HG03342 (cell line): ENCODE data around the gene ZNF117.
"Not testable (repeated sequence)": the region's sequence is repeated elsewhere in the genome, so short reads cannot be mapped to it uniquely, and the experiment has no call there.

ENCODE experiments used
- ATAC-seq: cut with Tn5 transposase; IDR thresholded peaks from one replicate; pipeline ENCODE4 v1.9.1; 2021; ENCODE audit warnings: mild to moderate bottlenecking, moderate library complexity; ENCODE audit not compliant: unreplicated experiment

Gene ZNF117

GRCh38 chr7:64997164-64997908, 6.5 kb upstream of the ZNF117 start:
- ATAC-seq: no peak

DNA sequence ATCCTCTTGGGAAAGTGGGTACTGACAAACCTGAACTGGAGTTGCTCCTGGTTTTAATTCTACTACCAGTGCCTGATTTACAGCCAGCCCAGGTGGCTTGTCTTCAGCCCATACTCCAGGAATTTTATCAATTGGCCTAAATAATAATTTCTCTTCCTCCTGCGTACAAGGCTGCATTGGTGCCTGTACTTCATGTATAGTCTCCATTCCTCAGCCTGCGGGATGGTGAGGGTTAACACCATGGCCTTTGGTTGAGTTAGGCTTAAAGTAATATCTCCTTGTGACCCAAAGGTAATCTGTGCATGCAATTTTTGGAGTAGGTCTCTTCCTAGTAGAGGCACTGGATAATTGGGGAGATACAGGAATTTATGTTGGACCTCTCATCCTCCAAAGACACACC, 5.5 kb upstream of the ZNF117 start:
- no peak for ATAC-seq

DNA sequence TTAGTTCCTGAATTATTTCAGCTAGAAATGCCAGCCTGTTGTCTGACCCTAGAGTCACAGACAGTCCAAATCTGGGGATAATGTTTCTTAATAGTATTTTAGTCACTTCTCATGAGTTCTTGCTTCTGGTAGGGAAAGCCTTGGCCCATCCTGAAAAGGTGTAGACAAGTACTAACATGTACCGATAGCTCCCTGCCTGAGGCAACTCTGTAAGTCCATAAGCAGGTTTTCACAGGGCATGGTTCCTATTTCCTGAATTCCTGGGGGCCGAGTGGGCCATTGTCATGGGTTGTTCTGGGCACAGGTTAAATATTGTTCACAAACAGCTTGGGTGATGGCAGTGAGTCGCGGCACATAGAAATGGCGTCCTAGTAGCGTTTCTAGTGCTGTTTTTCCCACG, 3.1 kb upstream of the ZNF117 start:
- no peak for ATAC-seq

DNA sequence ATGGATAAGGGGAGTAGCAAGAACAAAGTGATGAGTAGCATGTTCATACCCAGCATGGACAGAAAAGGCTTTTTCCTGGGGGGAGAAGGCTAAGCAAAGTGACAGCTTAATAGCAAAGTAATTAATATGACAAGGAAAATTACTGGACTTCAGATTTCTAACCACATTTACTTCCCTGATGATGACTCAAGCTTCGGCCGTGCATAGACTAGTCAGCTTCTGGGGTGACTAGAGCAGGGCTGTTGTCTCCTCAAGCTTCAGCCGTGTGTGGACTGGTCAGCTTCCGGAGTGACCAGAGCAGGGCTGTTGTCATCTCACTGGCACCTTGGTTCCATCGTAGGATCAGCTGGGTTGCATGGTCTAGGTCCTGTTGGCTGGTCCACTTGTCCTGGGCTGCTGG, 2.1 kb upstream of the ZNF117 start:
- ATAC-seq: no peak

- no peak for ATAC-seq
These were observed 620 bp downstream of the ZNF117 start for GRCh38 chr7:64990216-64990615.

DNA sequence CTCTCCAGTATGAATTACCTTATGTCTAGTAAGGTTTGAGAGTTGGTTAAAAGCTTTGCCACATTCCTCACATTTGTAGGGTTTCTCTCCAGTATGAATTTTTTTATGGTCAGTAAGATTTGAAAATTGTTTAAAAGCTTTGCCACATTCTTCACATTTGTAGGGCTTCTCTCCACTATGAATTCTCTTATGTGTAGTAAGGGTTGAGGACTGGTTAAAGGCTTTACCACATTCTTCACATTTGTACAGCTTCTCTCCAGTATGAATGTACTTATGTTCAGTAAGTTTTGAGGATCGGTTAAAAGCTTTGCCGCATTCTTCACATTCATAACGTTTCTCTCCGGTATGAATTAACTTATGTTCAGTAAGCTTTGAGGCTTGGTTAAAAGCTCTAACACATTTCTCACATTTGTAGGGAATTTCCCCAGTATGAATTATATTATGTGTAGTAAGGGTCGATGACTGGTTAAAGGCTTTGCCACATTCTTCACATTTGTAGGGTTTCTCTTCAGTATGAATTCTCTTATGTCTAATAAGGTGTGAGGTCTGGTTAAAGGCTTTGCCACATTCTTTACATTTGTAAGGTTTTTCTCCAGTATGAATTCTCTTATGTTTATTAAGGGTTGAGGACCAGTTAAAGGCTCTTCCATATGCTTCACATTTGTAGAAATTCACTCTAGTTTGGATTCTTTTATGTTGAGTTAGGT, 12.2 kb downstream of the ZNF117 start:
- no peak for ATAC-seq

DNA sequence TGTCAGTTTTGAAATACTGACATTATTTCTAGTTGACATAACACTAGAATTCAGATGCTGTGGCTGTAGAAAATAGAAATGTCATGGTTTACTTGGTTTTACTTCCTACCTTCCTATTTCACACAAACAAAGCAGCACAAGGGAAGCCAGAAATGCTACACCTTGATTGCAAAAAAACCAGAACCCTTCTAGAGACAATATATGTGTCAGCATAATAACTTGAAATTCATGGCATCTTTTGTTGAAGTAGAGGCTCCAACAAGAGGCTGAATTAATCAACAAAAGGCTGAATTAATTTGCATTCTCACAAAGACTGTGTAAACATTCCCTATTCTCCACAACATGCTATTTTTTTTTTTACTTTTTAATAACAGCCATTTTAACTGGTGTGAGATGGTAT, 25.2 kb downstream of the ZNF117 start:
- no peak for ATAC-seq

GRCh38 chr7:64959072-64959747, 31.6 kb downstream of the ZNF117 start:
- no peak for ATAC-seq

DNA sequence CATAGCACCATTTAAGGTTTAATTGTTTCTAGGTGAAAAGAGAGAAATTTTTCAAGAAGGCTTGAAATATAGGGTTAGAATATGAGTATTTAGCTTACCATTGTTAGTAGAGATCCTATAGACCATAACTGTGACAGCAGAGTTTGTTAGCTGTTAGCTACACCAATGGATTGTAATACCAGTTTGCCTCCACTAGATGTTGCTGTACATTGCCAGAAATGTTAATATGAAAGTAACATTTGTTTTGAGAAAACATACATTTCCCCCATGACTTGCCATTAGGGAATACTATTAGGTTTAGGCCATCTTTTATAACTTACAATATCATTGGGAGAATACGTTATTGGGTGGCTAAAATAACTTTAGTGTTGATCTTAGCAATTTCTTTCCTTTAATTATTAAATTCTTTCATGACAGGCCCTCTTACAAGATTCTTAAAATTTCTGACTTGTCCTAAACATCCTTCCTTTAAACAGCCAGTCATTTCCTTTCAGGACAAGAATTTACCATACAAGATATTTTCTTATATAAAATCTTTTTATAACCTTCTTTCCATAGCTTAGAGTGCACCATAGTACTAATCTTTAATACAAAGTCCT, 39.5 kb downstream of the ZNF117 start:
- ATAC-seq: no peak

DNA sequence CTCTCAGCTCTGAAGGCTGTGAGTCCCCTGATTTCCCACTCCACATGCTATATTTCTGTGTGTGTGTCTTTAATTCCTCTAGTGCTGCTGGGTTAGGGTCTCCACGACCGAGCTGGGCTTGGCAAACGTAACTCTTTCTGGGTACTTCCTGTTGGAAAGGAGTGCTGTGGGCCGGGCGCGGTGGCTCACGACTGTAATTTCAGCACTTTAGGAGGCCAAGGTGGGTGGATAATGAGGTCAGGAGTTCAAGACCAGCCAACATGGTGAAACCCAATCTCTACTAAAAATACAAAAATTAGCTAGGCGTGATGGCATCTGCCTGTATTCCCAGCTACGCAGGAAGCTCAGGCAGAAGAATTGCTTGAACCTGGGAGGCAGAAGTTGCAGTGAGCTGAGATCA, 40.2 kb downstream of the ZNF117 start:
- ATAC-seq: not testable (repeated sequence)

- not testable (repeated sequence) for ATAC-seq
These were observed 42.1 kb downstream of the ZNF117 start for GRCh38 chr7:64948774-64949173.

DNA sequence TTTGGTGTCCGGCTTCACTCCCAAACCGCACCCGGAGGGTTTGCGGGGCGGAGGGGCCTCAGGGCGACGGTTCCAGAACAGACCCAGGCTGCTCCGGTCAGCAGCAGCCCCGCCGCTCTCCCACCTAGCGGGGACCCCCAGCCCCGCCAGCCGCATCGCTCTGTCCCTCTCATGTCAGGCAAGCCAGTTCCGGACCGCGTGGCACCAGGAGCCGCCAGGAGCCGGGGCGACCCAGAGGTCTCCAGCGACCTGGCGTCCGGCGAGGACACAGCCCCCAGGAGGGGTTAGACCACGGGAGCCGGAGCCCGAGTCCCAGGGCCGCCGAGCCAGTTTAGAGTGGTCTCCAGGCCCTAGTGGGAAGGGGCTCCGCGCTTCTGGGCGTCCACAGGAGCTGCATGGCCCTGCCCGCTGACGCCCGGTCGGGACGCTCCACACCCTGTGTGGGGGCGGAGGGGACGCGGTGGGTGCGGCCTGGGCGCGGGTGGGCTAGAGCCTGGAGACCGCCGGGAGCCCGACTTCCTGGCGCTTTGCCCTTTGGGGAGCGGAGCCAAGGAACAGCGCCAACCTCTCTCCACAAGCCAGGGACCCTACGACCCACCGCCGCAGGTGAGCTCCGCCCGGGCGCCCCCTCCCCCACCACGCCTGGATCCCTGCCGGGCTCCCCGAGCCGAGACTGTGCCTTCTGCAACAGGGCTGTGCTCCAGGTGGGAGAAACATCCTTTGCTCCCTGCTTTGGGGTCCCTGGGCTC, 43.4 kb downstream of the ZNF117 start:
- no peak for ATAC-seq

DNA sequence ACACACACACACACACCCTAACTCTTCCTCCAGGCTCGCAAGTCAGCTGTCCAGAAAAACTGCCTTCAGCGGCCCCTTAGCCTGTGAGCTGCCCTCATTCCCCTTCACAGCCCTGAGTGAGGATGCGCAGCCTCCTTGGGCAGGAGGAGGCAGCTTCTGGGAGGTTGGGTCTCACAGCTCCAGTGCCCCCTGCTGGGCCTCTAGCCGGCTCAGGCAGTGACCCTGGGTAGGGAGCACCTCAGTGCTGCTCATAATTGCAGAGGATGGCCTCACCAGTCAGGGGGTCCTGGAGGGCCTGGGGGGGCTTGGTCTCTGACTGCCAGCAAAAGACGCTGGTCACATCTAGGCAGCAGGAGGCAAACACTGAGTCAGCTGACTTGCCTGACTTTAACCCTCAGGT, 44.1 kb downstream of the ZNF117 start:
- ATAC-seq: no peak

DNA sequence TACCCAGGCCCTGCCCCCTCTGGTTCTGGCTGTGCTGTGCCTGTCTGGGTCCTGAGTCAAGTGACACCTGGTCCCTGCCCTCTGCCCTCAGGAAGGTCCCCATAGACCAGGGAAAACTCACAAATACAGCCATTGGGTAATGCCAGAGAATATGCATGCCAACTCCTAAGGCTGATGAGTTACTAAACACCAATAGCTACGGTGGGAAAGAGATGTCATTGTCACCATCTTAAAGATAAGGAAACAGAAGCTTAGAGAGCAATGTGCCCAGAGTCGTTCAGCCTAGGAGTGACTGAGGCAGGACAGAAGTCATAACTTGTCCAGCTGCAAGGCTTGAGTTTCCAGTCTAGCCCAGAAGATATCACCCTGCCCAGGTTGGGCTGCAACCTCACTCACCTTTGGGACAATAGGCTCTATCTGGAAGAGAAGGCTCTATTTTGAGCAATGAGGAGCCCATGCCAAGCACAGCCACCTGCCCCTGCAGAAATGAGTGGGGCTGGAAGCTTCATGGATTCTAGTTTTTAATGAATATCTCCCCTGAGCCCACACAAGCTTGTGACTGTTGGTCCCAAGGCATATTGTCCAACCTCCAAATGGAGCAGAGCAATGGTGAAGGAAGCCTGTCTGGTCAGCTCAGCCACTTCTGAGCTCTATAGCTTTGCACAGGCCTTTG, 45.2 kb downstream of the ZNF117 start:
- no peak for ATAC-seq

DNA sequence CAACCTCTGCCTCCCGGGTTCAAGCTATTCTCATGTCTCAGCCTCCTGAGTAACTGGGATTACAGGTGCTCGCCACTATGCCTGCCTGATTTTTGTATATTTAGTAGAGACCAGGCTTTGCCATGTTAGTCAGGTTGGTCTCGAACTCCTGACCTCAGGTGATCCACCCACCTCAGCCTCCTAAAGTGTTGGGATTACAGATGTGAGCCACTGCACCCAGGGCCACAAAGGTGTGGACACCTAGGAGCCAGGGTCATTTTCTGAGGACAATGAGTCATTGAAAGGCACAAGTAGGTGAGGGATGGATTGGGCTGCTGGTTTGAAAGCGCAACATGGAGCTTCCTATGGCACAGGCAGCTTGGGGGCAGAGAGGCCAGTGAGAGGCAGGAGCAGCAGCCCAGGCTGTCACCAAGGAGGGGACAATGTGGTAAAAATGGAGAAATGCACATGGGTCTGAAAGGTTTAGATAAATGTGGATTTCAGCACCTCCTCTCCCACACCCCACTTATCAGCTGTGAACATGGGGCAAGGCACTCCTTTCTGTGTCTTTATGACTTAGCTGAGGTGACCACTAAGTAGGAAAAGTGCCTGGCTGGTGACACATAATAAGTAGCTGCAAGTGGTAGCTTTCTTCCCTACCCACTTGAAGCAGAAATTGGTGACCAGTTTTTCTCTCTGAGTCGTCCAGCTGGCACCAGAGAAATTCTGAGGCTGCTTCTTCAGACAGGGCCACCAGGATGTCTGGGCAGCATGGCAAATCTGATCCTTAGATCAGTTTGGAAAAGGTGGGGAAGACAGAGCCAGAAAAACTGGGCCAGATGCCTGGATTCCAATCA, 46.0 kb downstream of the ZNF117 start:
- ATAC-seq: not testable (repeated sequence)

DNA sequence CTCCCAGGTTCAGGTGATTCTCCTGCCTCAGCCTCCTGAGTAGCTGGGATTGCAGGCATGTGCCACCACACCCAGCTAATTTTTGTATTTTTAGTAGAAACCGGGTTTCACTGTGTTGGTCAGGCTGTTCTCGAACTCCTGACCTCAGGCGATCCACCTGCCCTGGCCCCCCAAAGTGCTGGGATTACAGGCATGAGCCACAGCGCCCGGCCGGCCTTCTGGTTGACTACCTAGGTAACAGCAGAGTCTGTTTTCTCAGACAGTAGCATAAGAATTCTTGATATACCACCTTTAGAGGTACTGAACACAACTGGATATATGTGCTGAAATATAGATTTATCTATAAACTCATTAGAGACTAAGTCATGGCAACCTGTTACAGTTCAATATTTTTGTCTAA, 50.8 kb downstream of the ZNF117 start:
- ATAC-seq: not testable (repeated sequence)

GRCh38 chr7:64938540-64938939, 52.3 kb downstream of the ZNF117 start:
- no peak for ATAC-seq

- no peak for ATAC-seq
These were observed 56.4 kb downstream of the ZNF117 start for GRCh38 chr7:64934478-64934877.
